IMR-90 (cell line): ENCODE results near the gene KCNJ1.

ENCODE experiments used
- BHLHE40 ChIP-seq: fragments of 150-350 bp; IDR thresholded peaks from 2 replicates; pipeline ENCODE4 v1.6.1; 2016; ENCODE audit warnings: mild to moderate bottlenecking, low read depth, low read length
- CHD1 ChIP-seq: IDR thresholded peaks from 2 replicates; pipeline ENCODE4 v1.6.1; 2012; ENCODE audit warnings: low read depth, low read length, improper control_type of control experiment
- MAFK ChIP-seq: IDR thresholded peaks from 2 replicates; pipeline ENCODE4 v1.6.1; 2012; ENCODE audit warnings: low read depth, low read length, improper control_type of control experiment
- POLR2A ChIP-seq: IDR thresholded peaks from 2 replicates; pipeline ENCODE4 v1.6.1; 2012; ENCODE audit warnings: mild to moderate bottlenecking, low read depth, low read length
- RCOR1 ChIP-seq: IDR thresholded peaks from 2 replicates; pipeline ENCODE4 v1.6.1; 2012; ENCODE audit warnings: mild to moderate bottlenecking, low read length, improper control_type of control experiment; ENCODE audit not compliant: insufficient replicate concordance
- RFX5 ChIP-seq: IDR thresholded peaks from 2 replicates; pipeline ENCODE4 v1.8.0; 2012; ENCODE audit warnings: low read depth, mild to moderate bottlenecking, low read length, moderate library complexity
- TF ChIP-seq, protein P1 (sequence below): conservative IDR thresholded peaks from 2 replicates; pipeline ENCODE4 v1.5.1; 2012; ENCODE audit warnings: mild to moderate bottlenecking, low read depth, low read length, improper control_type of control experiment

DNA sequence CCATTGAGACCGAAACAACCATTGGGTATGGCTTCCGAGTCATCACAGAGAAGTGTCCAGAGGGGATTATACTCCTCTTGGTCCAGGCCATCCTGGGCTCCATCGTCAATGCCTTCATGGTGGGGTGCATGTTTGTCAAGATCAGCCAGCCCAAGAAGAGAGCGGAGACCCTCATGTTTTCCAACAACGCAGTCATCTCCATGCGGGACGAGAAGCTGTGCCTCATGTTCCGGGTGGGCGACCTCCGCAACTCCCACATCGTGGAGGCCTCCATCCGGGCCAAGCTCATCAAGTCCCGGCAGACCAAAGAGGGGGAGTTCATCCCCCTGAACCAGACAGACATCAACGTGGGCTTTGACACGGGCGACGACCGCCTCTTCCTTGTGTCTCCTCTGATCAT, 44.6 kb upstream of the KCNJ1 start:
- TF ChIP-seq, protein P1, sequence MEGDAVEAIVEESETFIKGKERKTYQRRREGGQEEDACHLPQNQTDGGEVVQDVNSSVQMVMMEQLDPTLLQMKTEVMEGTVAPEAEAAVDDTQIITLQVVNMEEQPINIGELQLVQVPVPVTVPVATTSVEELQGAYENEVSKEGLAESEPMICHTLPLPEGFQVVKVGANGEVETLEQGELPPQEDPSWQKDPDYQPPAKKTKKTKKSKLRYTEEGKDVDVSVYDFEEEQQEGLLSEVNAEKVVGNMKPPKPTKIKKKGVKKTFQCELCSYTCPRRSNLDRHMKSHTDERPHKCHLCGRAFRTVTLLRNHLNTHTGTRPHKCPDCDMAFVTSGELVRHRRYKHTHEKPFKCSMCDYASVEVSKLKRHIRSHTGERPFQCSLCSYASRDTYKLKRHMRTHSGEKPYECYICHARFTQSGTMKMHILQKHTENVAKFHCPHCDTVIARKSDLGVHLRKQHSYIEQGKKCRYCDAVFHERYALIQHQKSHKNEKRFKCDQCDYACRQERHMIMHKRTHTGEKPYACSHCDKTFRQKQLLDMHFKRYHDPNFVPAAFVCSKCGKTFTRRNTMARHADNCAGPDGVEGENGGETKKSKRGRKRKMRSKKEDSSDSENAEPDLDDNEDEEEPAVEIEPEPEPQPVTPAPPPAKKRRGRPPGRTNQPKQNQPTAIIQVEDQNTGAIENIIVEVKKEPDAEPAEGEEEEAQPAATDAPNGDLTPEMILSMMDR, result no peak
- TF ChIP-seq POLR2A, result no peak
- TF ChIP-seq CHD1, result no peak
- TF ChIP-seq RCOR1, result no peak
- no peak for TF ChIP-seq BHLHE40
- TF ChIP-seq MAFK, result no peak
- no peak for TF ChIP-seq RFX5
